PC-3 (cell line): ENCODE measurements around the gene KCTD10. TPM values are rescaled to one million over a fixed set of nuclear protein-coding genes. Genes with fewer than 3 reads are reported as not detected.

Experiments
- ATAC-seq: fragments of 200-7000 bp; cut with Tn5 transposase; 2 replicates; pipeline ENCODE4 v1.9.1; 2020; ENCODE audit warnings: mild to moderate bottlenecking, moderate library complexity
- BruUV-seq: library from RNA; stranded (reverse); fragments of 400-500 nt; replicated peaks from 2 replicates; lab custom pipeline; 2021; lab: Mats Ljungman, UMichigan
- CTCF ChIA-PET: fragments of 300-600 bp; sonication (Branson Sonifier 250); formaldehyde crosslinking; loops from one replicate; lab custom pipeline; 2022; ENCODE audit warnings: antibody characterized with exemption; lab: Charles Lee
- POLR2A ChIA-PET: fragments of 300-600 bp; sonication (Branson Sonifier 250); formaldehyde crosslinking; loops from one replicate; lab custom pipeline; 2022; ENCODE audit warnings: antibody characterized with exemption; ENCODE audit not compliant: unreplicated experiment; lab: Charles Lee
- DNase-seq: peaks from one replicate; pipeline ENCODE4 v3.0.0-alpha.2; 2015
- H2AFZ ChIP-seq: fragments of 300-600 bp; sonication (generic); 2 replicates; pipeline ENCODE4 v1.6.0; 2016; ENCODE audit warnings: antibody characterized with exemption, low read length
- H3F3A ChIP-seq: fragments of 300-600 bp; sonication (generic); one replicate; pipeline ENCODE4 v1.6.0; 2017; ENCODE audit warnings: antibody characterized with exemption, low read length, control low read depth, mild to moderate bottlenecking; ENCODE audit not compliant: unreplicated experiment
- H3K27ac ChIP-seq: fragments of 300-600 bp; sonication (generic); 2 replicates; pipeline ENCODE4 v1.5.1; 2016; ENCODE audit warnings: mild to moderate bottlenecking, low read length
- H3K27me3 ChIP-seq: fragments of 300-600 bp; sonication (generic); 2 replicates; pipeline ENCODE4 v1.6.1; 2016; ENCODE audit warnings: low read length, mixed read lengths
- H3K36me3 ChIP-seq: fragments of 300-600 bp; sonication (generic); 2 replicates; pipeline ENCODE4 v1.6.1; 2016; ENCODE audit warnings: low read depth, mixed run types, low read length, mixed read lengths
- H3K4me1 ChIP-seq: fragments of 300-600 bp; sonication (generic); 2 replicates; pipeline ENCODE4 v1.5.1; 2016; ENCODE audit warnings: low read length; ENCODE audit not compliant: insufficient read depth
- H3K4me2 ChIP-seq: fragments of 300-600 bp; sonication (generic); 2 replicates; pipeline ENCODE4 v1.6.0; 2016; ENCODE audit warnings: low read length
- H3K4me3 ChIP-seq: fragments of 300-600 bp; sonication (generic); 2 replicates; pipeline ENCODE4 v1.5.1; 2016; ENCODE audit warnings: mild to moderate bottlenecking, low read length, mixed read lengths
- H3K79me2 ChIP-seq: fragments of 300-600 bp; sonication (generic); 2 replicates; pipeline ENCODE4 v1.6.1; 2017; ENCODE audit warnings: low read length, mixed read lengths
- H3K9ac ChIP-seq: fragments of 300-600 bp; sonication (generic); 2 replicates; pipeline ENCODE4 v1.6.0; 2016; ENCODE audit warnings: mild to moderate bottlenecking, low read length
- H3K9me2 ChIP-seq: fragments of 300-600 bp; sonication (generic); replicated peaks from 2 replicates; pipeline ENCODE4 v1.6.1; 2016; ENCODE audit warnings: mixed run types, low read length, mixed read lengths
- H3K9me3 ChIP-seq: fragments of 300-600 bp; sonication (generic); 2 replicates; pipeline ENCODE4 v1.6.1; 2016; ENCODE audit warnings: low read length, mixed read lengths
- H4K20me1 ChIP-seq: fragments of 300-600 bp; sonication (generic); 2 replicates; pipeline ENCODE4 v1.6.1; 2016; ENCODE audit warnings: low read length, mixed read lengths
- CTCF ChIP-seq: fragments of 300-600 bp; sonication (generic); conservative IDR thresholded peaks from 2 replicates; pipeline ENCODE4 v1.5.1; 2017; ENCODE audit warnings: antibody characterized with exemption, low read depth, mild to moderate bottlenecking, low read length
- EZH2 ChIP-seq: fragments of 300-600 bp; sonication (generic); IDR thresholded peaks from one replicate; pipeline ENCODE4 v1.6.1; 2017; ENCODE audit warnings: antibody characterized with exemption, mild to moderate bottlenecking, low read length; ENCODE audit not compliant: unreplicated experiment
- EZH2phosphoT487 ChIP-seq: fragments of 300-600 bp; sonication (generic); IDR thresholded peaks from 2 replicates; pipeline ENCODE4 v1.6.1; 2018; ENCODE audit warnings: mild to moderate bottlenecking, antibody characterized with exemption, low read length, borderline replicate concordance
- intact Hi-C: fragments of 100-400 bp; cut with micrococcal nuclease; formaldehyde crosslinking; loops from 2 replicates; pipeline ENCODE4 v1.9.0; 2023
- total RNA-seq: library from RNA; depleted of rRNA; stranded (reverse); fragments of >200 nt; gene quantifications from 2 replicates; pipeline ENCODE4 v1.2.3, GENCODE V29; 2014

Gene KCTD10
- total RNA-seq, 1 experiment from 2014 or later, result 42.3 TPM

DNA sequence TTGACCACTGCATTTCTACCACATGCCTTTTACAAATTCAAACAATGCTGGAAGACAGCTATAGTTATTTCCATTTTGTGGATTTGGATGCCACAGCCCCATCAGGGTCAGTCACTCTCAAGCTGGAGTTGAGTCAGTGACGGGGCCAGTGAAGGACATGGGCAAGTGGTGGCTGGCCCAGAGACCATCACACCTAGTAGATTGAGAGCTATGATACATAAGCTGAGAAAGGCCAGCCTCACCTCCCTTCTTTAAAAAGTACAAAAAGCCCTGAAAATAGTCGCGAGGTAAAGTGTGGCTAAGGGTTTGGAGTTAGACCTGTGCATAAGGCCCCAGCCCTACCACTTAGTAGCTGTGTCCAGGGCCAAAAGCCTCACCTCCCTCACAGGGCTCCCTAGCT lies 4.1 kb downstream of the KCTD10 start:
- peaks cover 16% of the 10 kb centered on the region for H3K36me3 ChIP-seq
- no peak overlapping the region for H3K9ac ChIP-seq
- H3K27ac ChIP-seq, result no peak overlapping the region
- peaks cover 93% of the 10 kb centered on the region for H3K79me2 ChIP-seq
- no peaks in the 10 kb centered on the region for H3K9me2 ChIP-seq
- H3K9me3 ChIP-seq, result no peaks in the 10 kb centered on the region
- H3K4me1 ChIP-seq, result peaks cover 11% of the 10 kb centered on the region
- no TSS peak for BruUV-seq
- POLR2A ChIA-PET, result no interaction called here
- DNase-seq, result no peak
- intact Hi-C loops, result no loop called here
- no peak overlapping the region for H3K4me3 ChIP-seq
- H4K20me1 ChIP-seq, result 0 out of 2 replicates have a peak, but pooled peaks cover 4% of the 10 kb centered on the region
- H3F3A ChIP-seq, result no peaks in the 10 kb centered on the region
- CTCF ChIA-PET, result no interaction called here
- no peak for ATAC-seq
- no peak overlapping the region for H3K4me2 ChIP-seq
- H3K27me3 ChIP-seq, result no peaks in the 10 kb centered on the region
- TF ChIP-seq EZH2 (no peak), CTCF (no peak), EZH2phosphoT487 (no peak)
- no peak overlapping the region for H2AFZ ChIP-seq

GRCh38 chr12:109469517-109469916 lies 7.6 kb downstream of the KCTD10 start:
- H3K9me2 ChIP-seq, result no peaks in the 10 kb centered on the region
- no peak overlapping the region for H3K9ac ChIP-seq
- H3K27me3 ChIP-seq, result no peaks in the 10 kb centered on the region
- H3K4me3 ChIP-seq, result no peak overlapping the region
- no peak overlapping the region for H3K4me2 ChIP-seq
- no peak overlapping the region for H2AFZ ChIP-seq
- POLR2A ChIA-PET, result interaction anchor here (0.6 kb wide), 1 partner anchor 105 kb away, joined by 3 read pairs; no protein-coding TSS in a partner anchor
- peaks cover 5% of the 10 kb centered on the region for H3K4me1 ChIP-seq
- DNase-seq (no peak), ATAC-seq (no peak)
- H3K79me2 ChIP-seq, result peaks cover 97% of the 10 kb centered on the region
- intact Hi-C loops, result no loop called here
- H3F3A ChIP-seq, result no peaks in the 10 kb centered on the region
- peaks cover 34% of the 10 kb centered on the region for H3K36me3 ChIP-seq
- no peaks in the 10 kb centered on the region for H3K9me3 ChIP-seq
- TF ChIP-seq CTCF, result no peak
- TF ChIP-seq EZH2, result no peak
- TF ChIP-seq EZH2phosphoT487, result no peak
- BruUV-seq, result no TSS peak
- H3K27ac ChIP-seq, result no peak overlapping the region
- H4K20me1 ChIP-seq, result 0 out of 2 replicates have a peak, but pooled peaks cover 4% of the 10 kb centered on the region
- CTCF ChIA-PET, result no interaction called here

DNA sequence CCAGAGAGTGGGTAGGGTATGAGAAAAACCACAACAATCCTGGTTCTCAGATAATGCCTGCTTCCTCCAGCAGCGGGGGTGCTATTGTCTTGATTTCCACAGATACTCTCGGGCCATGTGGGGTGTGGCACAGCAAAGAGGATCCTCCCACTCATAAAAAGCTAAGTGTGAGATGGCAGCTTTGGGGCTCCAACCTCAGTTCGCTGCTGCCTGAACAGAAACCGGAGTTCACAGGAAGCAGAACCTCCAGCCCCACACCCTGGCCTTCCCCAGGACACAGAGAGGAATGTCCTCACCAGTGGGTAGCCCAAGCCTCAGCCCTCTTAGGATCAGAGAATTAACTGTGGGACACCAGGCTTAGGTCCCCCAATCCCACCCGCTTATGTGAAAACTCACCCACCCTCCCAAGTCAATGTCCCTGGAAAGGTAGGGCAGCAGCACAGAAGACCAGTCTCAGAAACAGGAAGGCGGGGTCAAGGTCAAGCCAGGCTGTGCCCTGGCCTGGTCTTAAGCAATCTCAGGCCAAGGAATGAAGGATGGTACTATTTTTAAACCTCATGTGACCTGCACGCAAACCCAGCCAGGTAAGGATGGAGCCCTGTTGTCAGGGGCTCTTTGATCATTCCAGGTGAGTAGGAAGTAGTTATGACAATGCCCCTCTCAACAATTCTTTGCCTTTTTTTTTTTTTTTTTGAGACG lies 9.0 kb downstream of the KCTD10 start:
- no peak overlapping the region for H3K9ac ChIP-seq
- peaks cover 10% of the 10 kb centered on the region for H3F3A ChIP-seq
- no peak for ATAC-seq
- H3K27ac ChIP-seq, result no peak overlapping the region
- H3K4me2 ChIP-seq, result no peak overlapping the region
- peaks cover 19% of the 10 kb centered on the region for H3K4me1 ChIP-seq
- peaks cover 94% of the 10 kb centered on the region for H3K79me2 ChIP-seq
- ChIA-PET POLR2A (no interaction called here), CTCF (no interaction called here)
- no peak overlapping the region for H2AFZ ChIP-seq
- BruUV-seq, result no TSS peak
- H3K4me3 ChIP-seq, result no peak overlapping the region
- no peaks in the 10 kb centered on the region for H3K9me2 ChIP-seq
- no peaks in the 10 kb centered on the region for H3K27me3 ChIP-seq
- H3K36me3 ChIP-seq, result peaks cover 34% of the 10 kb centered on the region
- DNase-seq, result no peak
- intact Hi-C loops, result no loop called here
- no peak for TF ChIP-seq EZH2phosphoT487
- TF ChIP-seq CTCF, result no peak
- no peak for TF ChIP-seq EZH2
- 0 out of 2 replicates have a peak, but pooled peaks cover 4% of the 10 kb centered on the region for H4K20me1 ChIP-seq
- no peaks in the 10 kb centered on the region for H3K9me3 ChIP-seq
